ENCODE data around the gene RNF5.
"Not testable (repeated sequence)": the region's sequence is repeated elsewhere in the genome, so short reads cannot be mapped to it uniquely, and the experiment has no call there.

RNF5 gene

DNA sequence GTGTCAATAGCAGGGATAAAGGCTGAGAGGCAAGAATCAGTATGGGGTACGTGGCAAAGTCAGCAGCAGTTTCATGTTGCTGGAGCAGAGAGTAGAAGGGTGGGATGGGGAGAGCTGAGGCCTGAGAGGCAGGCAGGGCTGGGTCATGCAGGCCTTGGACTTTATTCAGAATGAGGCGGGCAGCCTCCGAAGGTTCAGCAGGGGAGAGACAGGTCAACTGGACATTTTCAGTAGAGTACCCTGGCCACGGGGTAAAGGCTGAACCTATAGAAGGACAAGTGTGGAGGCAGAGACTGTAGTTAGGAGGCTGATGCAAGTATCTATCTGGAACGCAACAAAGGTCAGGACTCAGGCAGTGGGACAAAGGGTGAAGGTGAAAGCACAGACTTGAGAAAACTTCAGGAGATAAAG, 32.0 kb downstream of the RNF5 start:
- no peak for DNase-seq (ENCODE audit: low read depth)

DNA sequence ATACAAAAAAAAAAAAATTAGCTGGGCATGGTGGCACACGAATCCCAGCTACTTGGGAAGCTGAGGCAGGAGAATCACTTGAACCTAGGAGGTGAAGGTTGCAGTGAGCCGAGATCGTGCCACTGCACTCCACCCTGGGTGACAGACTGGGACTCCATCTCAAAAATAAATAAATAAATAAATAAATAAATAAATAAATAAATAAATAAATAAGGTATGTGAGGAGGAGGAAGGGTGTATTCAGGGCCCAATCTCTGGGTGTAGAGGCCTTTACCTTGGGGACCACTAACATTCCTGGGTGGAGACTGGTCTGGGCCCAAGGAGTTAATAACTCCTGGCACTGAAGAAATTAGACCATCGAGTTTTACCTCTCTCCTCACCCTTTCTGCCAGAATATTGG, 33.2 kb downstream of the RNF5 start:
- not testable (repeated sequence) for DNase-seq (ENCODE audit: low read depth)

- DNase-seq (ENCODE audit: low read depth): no peak
These were observed 34.0 kb downstream of the RNF5 start for GRCh38 chr6:32212076-32212760.

- DNase-seq (ENCODE audit: low read depth): no peak
These were observed 35.4 kb downstream of the RNF5 start for GRCh38 chr6:32213649-32214048.

GRCh38 chr6:32214126-32214525, 35.9 kb downstream of the RNF5 start:
- no peak for DNase-seq (ENCODE audit: low read depth)

DNA sequence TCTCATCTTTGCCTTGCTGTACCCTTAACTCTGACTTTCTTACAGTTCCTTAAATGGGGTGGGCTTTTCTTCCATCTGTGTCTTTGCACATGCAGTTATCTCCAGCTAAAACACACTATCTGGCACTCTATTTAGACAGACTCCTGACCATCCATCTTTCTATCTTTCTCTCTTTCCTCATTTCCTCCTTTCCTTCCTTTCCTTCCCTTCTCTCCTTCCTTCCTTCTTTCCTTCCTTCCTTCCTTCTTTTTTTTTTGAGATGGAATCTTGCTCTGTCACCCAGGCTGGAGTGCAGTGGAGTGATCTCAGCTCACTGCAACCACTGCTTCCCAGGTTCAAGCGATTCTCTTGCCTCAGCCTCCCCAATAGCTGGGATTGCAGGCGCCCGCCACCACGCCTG, 37.4 kb downstream of the RNF5 start:
- DNase-seq (ENCODE audit: low read depth): no peak

GRCh38 chr6:32216285-32216684, 38.1 kb downstream of the RNF5 start:
- no peak for DNase-seq (ENCODE audit: low read depth)

- no peak for DNase-seq (ENCODE audit: low read depth)
These were observed 38.8 kb downstream of the RNF5 start for GRCh38 chr6:32216998-32217397.

GRCh38 chr6:32218167-32218566, 40.0 kb downstream of the RNF5 start:
- DNase-seq (ENCODE audit: low read depth): no peak

- DNase-seq (ENCODE audit: low read depth): no peak
These were observed 41.8 kb downstream of the RNF5 start for GRCh38 chr6:32220021-32220420.

GRCh38 chr6:32222333-32223230, 44.4 kb downstream of the RNF5 start:
- DNase-seq (ENCODE audit: low read depth): no peak

DNA sequence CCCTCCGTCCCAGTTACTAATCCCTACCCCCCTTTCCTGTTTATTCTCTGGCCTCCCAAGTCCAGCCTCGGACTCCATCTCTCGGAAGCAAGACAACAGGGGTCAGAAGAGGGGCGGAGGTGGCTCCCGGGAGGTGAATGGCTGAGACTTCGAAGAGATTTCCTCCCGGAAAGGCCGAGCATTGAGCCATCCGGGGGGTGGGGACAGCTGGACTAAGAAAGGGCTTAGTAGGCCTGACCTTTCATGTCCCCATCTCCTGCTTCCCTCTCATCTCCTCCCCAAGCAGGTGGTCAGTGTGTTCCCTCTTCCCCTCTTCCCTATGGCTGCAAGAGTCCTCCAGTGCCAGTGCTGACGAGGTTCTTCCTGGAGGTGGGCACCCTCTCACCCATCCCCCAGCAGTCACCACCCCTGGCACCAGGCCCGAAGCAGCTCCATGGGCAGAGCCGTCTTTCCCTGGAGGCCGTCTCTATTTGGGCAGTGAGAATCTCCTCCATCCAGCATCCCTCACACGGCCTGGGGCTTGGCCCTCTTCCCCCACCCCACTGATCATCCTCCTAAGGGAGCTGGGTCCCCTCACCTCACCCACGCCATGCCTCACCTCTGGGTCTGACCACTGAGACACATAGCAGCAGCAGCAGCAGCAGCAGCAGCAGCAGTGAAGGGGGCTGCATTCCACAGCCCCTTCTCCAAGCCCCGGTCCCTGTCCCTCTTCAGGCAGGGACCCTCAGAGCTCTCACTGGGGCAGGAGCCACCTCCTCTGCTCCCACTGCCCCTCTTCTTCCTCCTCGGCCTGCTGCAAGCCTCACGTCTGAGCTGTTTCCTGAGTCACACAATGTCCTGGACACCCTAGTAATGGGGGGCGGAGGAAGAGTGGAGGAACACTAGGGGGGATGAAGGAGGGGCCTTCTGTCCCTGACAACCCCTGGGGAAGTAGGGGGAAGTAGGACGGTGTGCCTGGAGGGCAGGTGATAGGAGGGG, 45.3 kb downstream of the RNF5 start, which contains the start of gene NOTCH4:
TSS of gene NOTCH4 (minus strand) at position 810 of the 978 bp plus-strand sequence. CDS start at position 671, 139 bp downstream.
- DNase-seq (ENCODE audit: low read depth): no peak

- no peak for DNase-seq (ENCODE audit: low read depth)
These were observed 46.5 kb downstream of the RNF5 start for GRCh38 chr6:32224696-32225095.

GRCh38 chr6:32226434-32226833, 48.2 kb downstream of the RNF5 start:
- DNase-seq (ENCODE audit: low read depth): no peak

All from activated T-cell treated with anti-CD3 and anti-CD28 coated beads for 1 hour (primary cell).